Glomerular visceral epithelial cell (primary cell): ENCODE results near the gene ARHGAP45.
A peak's percentile ranks its signal among the peaks of the same experiment; 100 is the strongest.
"Not testable (repeated sequence)": the region's sequence is repeated elsewhere in the genome, so short reads cannot be mapped to it uniquely, and the experiment has no call there.

Experiments
- DNase-seq: peaks from one replicate; pipeline ENCODE4 v3.0.0-alpha.2; 2016; ENCODE audit errors: extremely low spot score

Gene ARHGAP45

GRCh38 chr19:1105008-1105872 lies 38.3 kb downstream of the ARHGAP45 start:
- DNase-seq = peak; percentile 40

GRCh38 chr19:1105873-1106840 lies 39.2 kb downstream of the ARHGAP45 start:
- DNase-seq = no peak

GRCh38 chr19:1106841-1107660 lies 40.1 kb downstream of the ARHGAP45 start:
- DNase-seq = peak; percentile 64

- DNase-seq = no peak
Observed at GRCh38 chr19:1107661-1108261, 40.8 kb downstream of the ARHGAP45 start.

GRCh38 chr19:1108291-1109031 lies 41.5 kb downstream of the ARHGAP45 start:
- no peak for DNase-seq

- no peak for DNase-seq
Observed at GRCh38 chr19:1109032-1109551, 42.1 kb downstream of the ARHGAP45 start.

- no peak for DNase-seq
Observed at GRCh38 chr19:1109697-1110671, 43.0 kb downstream of the ARHGAP45 start.

GRCh38 chr19:1110809-1111640 lies 44.1 kb downstream of the ARHGAP45 start:
- no peak for DNase-seq

GRCh38 chr19:1111641-1112267 lies 44.8 kb downstream of the ARHGAP45 start:
- no peak for DNase-seq

GRCh38 chr19:1112268-1113029 lies 45.5 kb downstream of the ARHGAP45 start:
- DNase-seq = no peak

- peak; percentile 86 for DNase-seq
Observed at GRCh38 chr19:1113030-1113985, 46.3 kb downstream of the ARHGAP45 start.

GRCh38 chr19:1113986-1114483 lies 47.1 kb downstream of the ARHGAP45 start:
- DNase-seq = no peak

GRCh38 chr19:1114728-1115127 lies 47.8 kb downstream of the ARHGAP45 start:
- DNase-seq = not testable (repeated sequence)

- DNase-seq = no peak
Observed at GRCh38 chr19:1115646-1116420, 48.9 kb downstream of the ARHGAP45 start.
